H1 (cell line): Measurements from ENCODE around the gene PWP2. TPM values are rescaled to one million over a fixed set of nuclear protein-coding genes. Genes with fewer than 3 reads are reported as not detected.
"Not testable (repeated sequence)": the region's sequence is repeated elsewhere in the genome, so short reads cannot be mapped to it uniquely, and the experiment has no call there.

Experiments
- CTCF ChIA-PET: fragments of 300-600 bp; sonication (Branson Sonifier 250); formaldehyde crosslinking; loops from one replicate; lab custom pipeline; 2021; ENCODE audit not compliant: partially characterized antibody; lab: Charles Lee
- POLR2A ChIA-PET: fragments of 300-600 bp; sonication (Branson Sonifier 250); formaldehyde crosslinking; loops from one replicate; lab custom pipeline; 2021; ENCODE audit warnings: inconsistent platforms; ENCODE audit not compliant: partially characterized antibody; lab: Charles Lee
- DNase-seq, 2 experiments: peaks; one replicate each; pipeline versions ENCODE4 v3.0.0 to v3.0.0-alpha.2; 2010 to 2022; ENCODE audit warnings: low spot score in 2 of 2, low read depth in 1 of 2, mixed read lengths in 1 of 2
- FAIRE-seq: peaks from 2 replicates; lab custom pipeline; 2011; peaks lifted over from hg19 to GRCh38; lab: Jason Lieb, UNC
- H2AFZ ChIP-seq: 2 replicates; pipeline ENCODE4 v1.8.1; 2012; ENCODE audit warnings: low read length, inconsistent platforms
- H2AK5ac ChIP-seq: 2 replicates; pipeline ENCODE4 v1.6.1; 2013; ENCODE audit warnings: low read depth, low read length
- H2BK120ac ChIP-seq: replicated peaks from 2 replicates; pipeline ENCODE3; 2013; ENCODE audit warnings: low read depth, low read length, inconsistent platforms
- H2BK12ac ChIP-seq: 2 replicates; pipeline ENCODE4 v1.6.1; 2013; ENCODE audit warnings: low read depth, low read length
- H2BK15ac ChIP-seq: 2 replicates; pipeline ENCODE4 v1.6.1; 2013; ENCODE audit warnings: low read length
- H2BK20ac ChIP-seq: 2 replicates; pipeline ENCODE4 v1.6.1; 2013; ENCODE audit warnings: low read length
- H2BK5ac ChIP-seq: 2 replicates; pipeline ENCODE4 v1.6.1; 2013; ENCODE audit warnings: low read depth, low read length
- H3K14ac ChIP-seq: 2 replicates; pipeline ENCODE4 v1.6.1; 2013; ENCODE audit warnings: inconsistent platforms; ENCODE audit not compliant: insufficient read length
- H3K18ac ChIP-seq: 2 replicates; pipeline ENCODE4 v1.6.1; 2013; ENCODE audit warnings: low read length; ENCODE audit errors: extremely low read depth
- H3K23ac ChIP-seq: 2 replicates; pipeline ENCODE4 v1.6.1; 2013; ENCODE audit warnings: inconsistent platforms; ENCODE audit not compliant: insufficient read length
- H3K23me2 ChIP-seq: 2 replicates; pipeline ENCODE4 v1.6.1; 2013; ENCODE audit warnings: low read depth, low read length
- H3K27ac ChIP-seq: 2 replicates; pipeline ENCODE4 v1.6.1; 2011; ENCODE audit warnings: low read depth, low read length, inconsistent platforms
- H3K27me3 ChIP-seq, 4 experiments: replicated peaks in 1 of 4; 1 replicate in 1 of 4; 2 replicates in 3 of 4; pipeline versions ENCODE4 v1.6.1 to v1.8.1; 2011 to 2013; ENCODE audit warnings: low read length in 3 of 4, mild to moderate bottlenecking in 3 of 4, inconsistent platforms in 2 of 4, mixed read lengths in 2 of 4, moderate library complexity in 1 of 4; ENCODE audit not compliant: control insufficient read depth in 3 of 4, insufficient read depth in 3 of 4; ENCODE audit errors: extremely low read depth in 1 of 4
- H3K36me3 ChIP-seq, 4 experiments: 2 replicates each; pipeline versions ENCODE4 v1.6.1 to v1.8.1; 2011 to 2013; ENCODE audit warnings: mild to moderate bottlenecking in 4 of 4, low read length in 3 of 4, moderate library complexity in 2 of 4, control low read depth in 1 of 4, inconsistent platforms in 1 of 4; ENCODE audit not compliant: insufficient read depth in 4 of 4, control insufficient read depth in 2 of 4
- H3K4ac ChIP-seq: replicated peaks from 2 replicates; pipeline ENCODE3; 2013; ENCODE audit warnings: low read length, low read depth, mixed read lengths, inconsistent platforms; ENCODE audit not compliant: insufficient read length
- H3K4me1 ChIP-seq, 4 experiments: replicated peaks in 1 of 4; 1 replicate in 1 of 4; 2 replicates in 3 of 4; pipeline versions ENCODE4 v1.6.1 to v1.8.1; 2011 to 2013; ENCODE audit warnings: low read length in 3 of 4, inconsistent platforms in 2 of 4, mixed read lengths in 1 of 4; ENCODE audit not compliant: insufficient read depth in 4 of 4, control insufficient read depth in 3 of 4
- H3K4me2 ChIP-seq, 2 experiments: 2 replicates each; pipeline versions ENCODE4 v1.6.1 to v1.8.1; 2011 to 2013; ENCODE audit warnings: low read depth in 2 of 2, low read length in 2 of 2, control low read depth in 1 of 2, inconsistent platforms in 1 of 2, mild to moderate bottlenecking in 1 of 2; ENCODE audit not compliant: insufficient read depth in 1 of 2
- H3K4me3 ChIP-seq, 4 experiments: fragments of 200-600, 300-600 bp in 1 of 4; sonication (generic), shearing (Covaris generic), sonication (Bioruptor Twin) in 1 of 4; 2 replicates each; pipeline versions ENCODE4 v1.5.1 to v1.8.1; 2011 to 2016; ENCODE audit warnings: low read length in 4 of 4, low read depth in 3 of 4, control low read depth in 2 of 4, inconsistent platforms in 2 of 4, mild to moderate bottlenecking in 2 of 4, mixed read lengths in 1 of 4, moderate library complexity in 1 of 4; ENCODE audit not compliant: insufficient read depth in 2 of 4; ENCODE audit errors: extremely low read depth in 1 of 4
- H3K56ac ChIP-seq: replicated peaks from 2 replicates; pipeline ENCODE3; 2013; ENCODE audit warnings: low read depth, mild to moderate bottlenecking, mixed read lengths, low read length, inconsistent platforms; ENCODE audit not compliant: insufficient read length
- H3K79me1 ChIP-seq: 2 replicates; pipeline ENCODE4 v1.6.1; 2013; ENCODE audit warnings: low read depth, low read length, control low read depth
- H3K79me2 ChIP-seq, 2 experiments: 2 replicates each; pipeline versions ENCODE4 v1.6.1 to v1.8.1; 2012 to 2013; ENCODE audit warnings: low read length in 2 of 2, mild to moderate bottlenecking in 2 of 2, inconsistent platforms in 1 of 2; ENCODE audit not compliant: insufficient read depth in 2 of 2, control insufficient read depth in 1 of 2
- H3K9ac ChIP-seq, 4 experiments: replicated peaks in 1 of 4; 1 replicate in 1 of 4; 2 replicates in 3 of 4; pipeline versions ENCODE4 v1.6.1 to v1.8.1; 2011 to 2013; ENCODE audit warnings: low read depth in 3 of 4, low read length in 3 of 4, control low read depth in 2 of 4, mild to moderate bottlenecking in 2 of 4, moderate library complexity in 2 of 4, inconsistent platforms in 1 of 4; ENCODE audit errors: extremely low read depth in 1 of 4
- H3K9me3 ChIP-seq, 2 experiments: 2 replicates each; pipeline versions ENCODE4 v1.6.1 to v1.8.1; 2012 to 2013; ENCODE audit warnings: mild to moderate bottlenecking in 2 of 2, moderate library complexity in 2 of 2, control low read depth in 1 of 2, inconsistent platforms in 1 of 2, low read depth in 1 of 2, low read length in 1 of 2, mixed read lengths in 1 of 2; ENCODE audit not compliant: insufficient read depth in 2 of 2
- H4K20me1 ChIP-seq, 2 experiments: replicated peaks in 1 of 2; 2 replicates each; pipeline versions ENCODE3 to v1.8.1; 2011 to 2013; ENCODE audit warnings: inconsistent platforms in 2 of 2, low read length in 2 of 2, mild to moderate bottlenecking in 1 of 2; ENCODE audit not compliant: insufficient read depth in 2 of 2, control insufficient read depth in 1 of 2
- H4K5ac ChIP-seq: 2 replicates; pipeline ENCODE4 v1.6.1; 2013; ENCODE audit warnings: low read length, low read depth, mixed read lengths, inconsistent platforms; ENCODE audit not compliant: insufficient read length
- H4K8ac ChIP-seq: 2 replicates; pipeline ENCODE4 v1.8.0; 2013; ENCODE audit warnings: mild to moderate bottlenecking, moderate library complexity, low read length, inconsistent platforms; ENCODE audit not compliant: insufficient read depth; ENCODE audit errors: extremely low read depth
- H4K91ac ChIP-seq: replicated peaks from 2 replicates; pipeline ENCODE3; 2013; ENCODE audit warnings: low read length, mixed read lengths, inconsistent platforms; ENCODE audit not compliant: insufficient read length
- WGBS, 2 experiments: shearing (Covaris generic) in 1 of 2; methylation state at CpG; one replicate each; pipeline versions ENCODE4 v1.1.6 to v1.1.7; 2013 to 2015; ENCODE audit warnings: low lambda C conversion rate in 2 of 2, mixed read lengths in 2 of 2, inconsistent platforms in 1 of 2, low coverage in 1 of 2, missing lambda C conversion rate in 1 of 2; ENCODE audit not compliant: insufficient replicate concordance in 2 of 2, insufficient coverage in 1 of 2, insufficient read length in 1 of 2; ENCODE audit errors: extremely low coverage in 1 of 2, missing lambda C conversion rate in 1 of 2; 5-methylcytosine and 5-hydroxymethylcytosine counted together
- polyA plus RNA-seq, 7 experiments: library from polyadenylated mRNA; depleted of rRNA in 3 of 7; stranded (reverse) in 5 of 7; unstranded in 2 of 7; fragments of >200 nt in 5 of 7; fragments of 200-250 nt in 2 of 7; gene quantifications; 1 replicate in 5 of 7; 2 replicates in 1 of 7; 4 replicates in 1 of 7; pipeline versions ENCODE4 v1.2.1 to v1.2.3, GENCODE V29; 2011 to 2013; ENCODE audit warnings: missing spikeins in 2 of 7, mixed read lengths in 2 of 7
- total RNA-seq: library from RNA; stranded (reverse); fragmentation: NEBNext Ultra II Directional; extraction: Animal tissue kit (Norgen Biotek cat#: 25700); gene quantifications from 2 replicates; pipeline ENCODE4 v1.2.1, GENCODE V29; 2021

Gene PWP2
- total and polyA plus RNA-seq, 2 of the 8 experiments (the other 6 are each of a cell fraction or from before 2014, with no cell fraction given): 4.4 to 6.7 TPM

DNA sequence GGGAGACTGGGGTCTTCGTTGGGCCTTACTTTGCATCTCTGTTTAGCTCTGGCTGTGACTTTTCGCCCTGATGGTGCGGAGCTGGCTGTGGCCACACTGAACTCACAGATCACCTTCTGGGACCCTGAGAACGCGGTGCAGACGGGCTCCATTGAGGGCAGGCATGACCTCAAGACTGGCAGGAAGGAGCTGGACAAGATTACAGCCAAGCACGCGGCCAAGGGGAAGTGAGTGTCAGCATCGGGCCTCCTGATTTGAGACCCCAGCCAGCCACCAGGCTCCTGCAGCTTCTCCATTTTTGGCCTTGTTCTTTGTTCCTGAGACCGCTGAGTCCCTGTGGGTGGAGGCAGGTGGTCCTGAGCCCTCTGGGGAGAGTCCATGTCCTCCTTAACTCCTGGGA, 14.9 kb downstream of the PWP2 start:
- H3K4me2 ChIP-seq, H2BK5ac ChIP-seq, H3K4me3 ChIP-seq, CTCF ChIA-PET, H3K23me2 ChIP-seq, H3K79me2 ChIP-seq, H3K56ac ChIP-seq, H2BK120ac ChIP-seq, H3K27me3 ChIP-seq, H3K9ac ChIP-seq, H2BK15ac ChIP-seq, H2BK12ac ChIP-seq, H4K91ac ChIP-seq, H2AFZ ChIP-seq, H3K23ac ChIP-seq, FAIRE-seq, H4K20me1 ChIP-seq, H3K14ac ChIP-seq, H2AK5ac ChIP-seq, H3K9me3 ChIP-seq, H3K36me3 ChIP-seq, H3K18ac ChIP-seq, POLR2A ChIA-PET, H4K5ac ChIP-seq, H2BK20ac ChIP-seq, DNase-seq, H3K79me1 ChIP-seq, H4K8ac ChIP-seq, H3K4ac ChIP-seq, H3K27ac ChIP-seq, H3K4me1 ChIP-seq: not testable (repeated sequence)
- no CpG with 5 or more reads among the region's 10 CpGs for WGBS, 2 experiments

DNA sequence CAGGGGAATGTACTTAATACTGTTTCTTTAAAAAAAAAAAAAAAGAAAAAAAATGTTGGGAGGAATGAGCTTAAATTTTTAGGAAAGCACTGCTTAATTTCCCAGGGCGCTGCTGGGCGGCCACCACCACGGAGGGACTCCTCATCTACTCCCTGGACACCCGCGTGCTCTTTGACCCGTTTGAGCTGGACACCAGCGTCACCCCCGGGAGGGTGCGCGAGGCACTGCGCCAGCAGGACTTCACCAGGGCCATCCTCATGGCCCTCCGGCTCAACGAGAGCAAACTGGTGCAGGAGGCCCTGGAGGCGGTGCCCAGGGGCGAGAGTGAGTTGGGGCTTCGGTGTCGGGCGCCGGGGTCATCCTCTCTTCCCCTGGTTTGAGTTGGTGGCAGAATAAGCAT, 20.6 kb downstream of the PWP2 start:
- H2BK12ac ChIP-seq, H3K79me2 ChIP-seq, H3K23me2 ChIP-seq, H2BK5ac ChIP-seq, H3K9me3 ChIP-seq, FAIRE-seq, H3K23ac ChIP-seq, CTCF ChIA-PET, H3K79me1 ChIP-seq, H3K4ac ChIP-seq, H3K27me3 ChIP-seq, DNase-seq, H2AFZ ChIP-seq, H3K4me1 ChIP-seq, H4K91ac ChIP-seq, H3K4me2 ChIP-seq, POLR2A ChIA-PET, H3K18ac ChIP-seq, H3K36me3 ChIP-seq, H4K8ac ChIP-seq, H3K14ac ChIP-seq, H2BK20ac ChIP-seq, H3K56ac ChIP-seq, H3K27ac ChIP-seq, H3K9ac ChIP-seq, H3K4me3 ChIP-seq, H4K20me1 ChIP-seq, H2BK120ac ChIP-seq, H2AK5ac ChIP-seq, H4K5ac ChIP-seq, H2BK15ac ChIP-seq: not testable (repeated sequence)
- no CpG with 5 or more reads among the region's 19 CpGs for WGBS, 2 experiments
